HG03139 (cell line): Measurements from ENCODE around the gene ADGRE2.
"Not testable (repeated sequence)": the region's sequence is repeated elsewhere in the genome, so short reads cannot be mapped to it uniquely, and the experiment has no call there.

Experiments
- ATAC-seq: cut with Tn5 transposase; IDR thresholded peaks from one replicate; pipeline ENCODE4 v1.9.1; 2021; ENCODE audit not compliant: unreplicated experiment

Gene ADGRE2

DNA sequence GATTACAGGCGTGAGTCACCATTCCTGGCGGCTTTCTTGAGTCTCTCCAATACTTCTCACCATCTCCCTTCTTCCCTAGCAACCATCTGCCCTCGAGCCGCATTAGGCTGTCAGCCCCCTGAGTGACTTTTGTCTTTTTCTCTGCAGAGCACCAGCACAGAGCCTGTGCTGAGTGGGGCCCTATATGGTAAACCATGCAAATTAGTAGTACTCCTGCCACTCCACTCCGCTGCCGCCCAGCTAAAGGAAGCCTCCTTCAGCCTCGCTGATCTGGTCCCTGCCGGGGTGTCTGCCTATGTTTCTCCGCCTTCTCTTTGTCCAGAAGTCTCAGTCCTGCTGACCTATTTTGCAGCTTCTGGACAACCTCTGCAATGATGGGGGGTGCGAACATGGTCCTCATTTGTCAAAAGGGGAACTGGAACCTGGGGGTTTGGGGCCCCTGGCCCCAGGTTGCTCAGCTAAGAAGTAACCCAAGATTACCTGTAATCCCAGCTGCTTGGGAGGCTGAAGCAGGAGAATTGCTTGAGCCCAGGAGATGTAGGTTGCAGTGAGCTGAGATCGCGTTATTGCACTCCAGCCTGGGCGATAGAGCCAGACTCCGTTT lies 2.4 kb upstream of the ADGRE2 start:
- not testable (repeated sequence) for ATAC-seq

DNA sequence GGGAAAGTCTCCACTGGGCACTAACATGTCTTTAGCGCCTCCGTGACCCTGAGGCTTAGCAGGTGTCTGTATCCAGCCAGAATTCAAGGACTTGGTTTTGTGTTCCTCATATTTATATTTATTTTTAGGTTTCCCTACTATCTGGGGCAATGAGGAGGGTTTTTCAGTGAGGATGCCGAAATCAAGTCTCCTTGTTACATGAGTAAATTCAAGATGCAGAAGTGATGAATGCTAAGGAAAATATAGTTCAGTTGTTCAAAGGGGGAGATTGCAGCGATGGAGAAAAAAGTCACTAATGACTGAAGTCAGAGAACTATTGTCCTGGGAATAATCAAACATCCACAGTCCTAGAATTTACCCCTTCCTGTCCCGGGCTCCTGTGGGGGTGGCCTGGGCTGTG lies 791 bp upstream of the ADGRE2 start:
- ATAC-seq: no peak

DNA sequence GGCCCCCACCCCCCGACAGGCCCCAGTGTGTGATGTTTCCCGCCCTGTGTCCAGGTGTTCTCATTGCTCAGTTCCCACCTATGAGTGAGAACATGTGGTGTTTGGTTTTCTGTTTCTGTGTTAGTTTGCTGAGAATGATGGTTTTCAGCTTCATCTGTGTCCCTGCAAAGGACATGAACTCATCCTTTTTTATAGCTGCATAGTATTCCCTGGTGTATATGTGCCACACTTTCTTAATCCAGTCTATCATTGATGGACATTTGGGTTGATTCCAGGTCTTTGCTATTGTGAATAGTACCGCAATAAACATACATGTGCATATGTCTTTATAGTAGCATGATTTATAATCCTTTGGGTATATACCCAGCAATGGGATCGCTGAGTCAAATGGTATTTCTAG lies 715 bp downstream of the ADGRE2 start:
- not testable (repeated sequence) for ATAC-seq

DNA sequence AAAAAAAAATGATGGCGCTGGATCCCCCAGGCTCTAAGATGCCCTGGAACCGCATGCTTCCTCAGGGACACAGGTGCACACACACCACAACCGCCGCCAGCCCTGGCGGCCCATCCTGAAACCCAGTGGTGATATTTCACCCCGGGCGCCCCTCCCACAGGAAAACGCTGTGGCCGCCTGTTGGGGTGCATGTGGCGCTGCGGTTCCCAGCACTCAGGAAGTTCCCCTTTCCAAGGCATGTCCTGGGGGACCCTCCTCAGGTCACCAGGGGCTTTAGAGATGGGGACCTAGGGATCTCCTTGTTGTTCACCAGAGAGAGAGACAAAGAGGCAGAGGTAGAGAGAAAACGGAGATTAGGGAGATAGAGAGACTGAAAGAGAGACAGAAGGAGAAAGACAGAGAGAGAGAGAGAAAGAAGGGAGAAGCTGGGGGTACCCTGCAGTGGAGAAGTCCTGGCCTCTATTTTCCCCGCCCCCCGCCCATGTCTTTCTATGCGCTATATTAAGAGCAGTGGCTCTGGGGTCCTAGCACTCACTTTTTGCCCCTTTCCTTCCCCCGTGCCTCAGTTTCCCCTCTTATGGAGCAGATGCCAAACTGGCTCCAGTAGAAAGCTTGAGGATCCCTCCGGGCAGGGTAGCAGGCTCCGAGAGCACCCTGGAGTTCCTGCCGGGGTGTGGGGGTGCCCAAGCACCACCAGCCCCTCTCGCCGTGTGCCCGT lies 2.3 kb downstream of the ADGRE2 start:
- ATAC-seq: no peak

DNA sequence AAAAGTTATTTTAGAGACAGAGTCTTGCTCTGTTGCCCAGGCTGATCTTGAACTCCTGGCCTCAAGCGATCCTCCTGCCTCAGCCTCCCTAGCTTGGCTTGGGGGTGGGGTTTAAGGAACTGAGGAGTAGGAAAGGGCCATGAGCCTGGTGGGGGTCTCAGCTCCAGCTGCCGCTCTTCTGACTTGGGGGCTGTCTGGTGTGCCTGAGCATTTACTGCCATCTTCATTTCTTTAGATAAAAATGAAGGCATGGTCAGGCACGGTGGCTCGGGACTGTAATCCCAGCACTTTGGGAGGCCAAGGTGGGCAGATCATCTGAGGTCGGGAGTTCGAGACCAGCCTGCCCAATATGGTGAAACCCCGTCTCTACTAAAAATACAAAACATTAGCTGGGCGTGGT lies 3.0 kb downstream of the ADGRE2 start:
- ATAC-seq: not testable (repeated sequence)

DNA sequence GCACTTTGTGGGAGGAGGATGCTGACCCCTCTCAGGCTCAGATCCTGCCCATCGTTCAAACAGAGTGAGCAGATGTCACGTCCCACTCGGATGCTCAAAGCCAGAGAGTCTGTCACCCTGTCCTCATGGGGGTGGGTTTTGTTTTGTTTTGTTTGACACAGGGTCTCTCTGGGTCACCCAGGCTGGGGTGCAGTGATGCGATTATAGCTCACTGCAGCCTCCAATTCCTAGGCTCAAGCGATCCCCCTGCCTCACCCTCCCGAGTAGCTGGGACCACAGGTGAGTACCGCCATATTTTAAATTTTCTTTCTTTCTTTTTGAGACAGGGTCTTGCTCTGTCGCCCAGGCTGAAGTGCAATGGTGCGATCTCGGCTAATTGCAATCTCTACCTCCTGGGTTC lies 4.0 kb downstream of the ADGRE2 start:
- no peak for ATAC-seq

DNA sequence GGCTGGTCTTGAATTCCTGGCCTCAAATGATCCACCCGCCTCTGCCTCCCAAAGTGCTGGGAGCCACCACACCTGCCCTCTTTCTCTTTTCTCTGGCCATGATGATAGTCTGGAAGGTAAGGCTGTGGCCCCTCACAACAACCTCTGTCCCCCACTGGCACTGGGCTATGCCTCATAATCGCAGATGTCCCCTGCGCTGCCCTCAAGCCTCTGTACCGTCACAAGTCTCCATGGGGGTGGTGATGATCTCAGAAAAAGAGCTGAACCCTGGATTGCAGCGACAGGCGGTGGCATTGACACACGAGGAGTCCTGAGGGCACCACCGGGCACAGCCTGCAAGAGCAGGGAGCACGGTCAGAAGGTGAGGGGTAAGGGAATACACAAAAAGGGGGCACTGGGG lies 4.6 kb downstream of the ADGRE2 start:
- not testable (repeated sequence) for ATAC-seq

DNA sequence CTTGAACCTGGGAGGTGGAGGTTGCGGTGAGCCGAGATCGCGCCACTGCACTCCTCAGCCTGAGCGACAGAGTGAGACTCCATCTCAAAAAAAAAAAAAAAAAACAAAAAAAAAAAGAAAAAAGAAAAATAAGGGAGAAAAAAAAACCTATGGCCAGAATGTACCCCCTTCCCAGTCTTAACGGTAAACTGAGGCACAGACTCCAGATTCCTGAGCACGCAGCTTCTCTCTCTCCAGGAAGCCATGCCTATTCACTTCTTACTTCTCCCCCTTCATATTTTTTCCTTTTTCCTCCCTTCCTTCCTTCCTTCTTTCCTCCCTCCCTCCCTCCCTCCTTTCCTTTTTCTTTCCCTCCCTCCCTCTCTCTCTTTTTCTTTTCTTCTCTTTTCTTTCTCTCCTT lies 5.4 kb downstream of the ADGRE2 start:
- no peak for ATAC-seq

DNA sequence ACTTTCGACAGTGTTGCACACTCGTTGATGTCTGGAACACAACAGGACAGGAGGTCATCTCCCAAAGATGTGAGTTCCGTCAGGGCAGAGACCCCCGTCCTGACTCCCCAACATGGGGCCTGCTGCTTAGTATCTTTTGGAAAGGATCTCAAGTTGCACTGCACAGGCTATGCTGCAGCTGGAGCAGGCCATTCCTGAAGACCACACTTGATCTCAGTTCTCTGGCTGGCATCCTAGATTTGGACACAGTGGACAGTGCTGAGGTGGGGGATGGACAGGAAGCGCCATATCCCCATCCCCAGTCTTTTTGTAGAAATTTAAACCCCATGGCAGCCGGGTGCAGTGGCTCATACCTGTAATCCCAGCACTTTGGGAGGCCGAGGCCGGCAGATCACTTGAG lies 5.9 kb downstream of the ADGRE2 start:
- ATAC-seq: no peak

DNA sequence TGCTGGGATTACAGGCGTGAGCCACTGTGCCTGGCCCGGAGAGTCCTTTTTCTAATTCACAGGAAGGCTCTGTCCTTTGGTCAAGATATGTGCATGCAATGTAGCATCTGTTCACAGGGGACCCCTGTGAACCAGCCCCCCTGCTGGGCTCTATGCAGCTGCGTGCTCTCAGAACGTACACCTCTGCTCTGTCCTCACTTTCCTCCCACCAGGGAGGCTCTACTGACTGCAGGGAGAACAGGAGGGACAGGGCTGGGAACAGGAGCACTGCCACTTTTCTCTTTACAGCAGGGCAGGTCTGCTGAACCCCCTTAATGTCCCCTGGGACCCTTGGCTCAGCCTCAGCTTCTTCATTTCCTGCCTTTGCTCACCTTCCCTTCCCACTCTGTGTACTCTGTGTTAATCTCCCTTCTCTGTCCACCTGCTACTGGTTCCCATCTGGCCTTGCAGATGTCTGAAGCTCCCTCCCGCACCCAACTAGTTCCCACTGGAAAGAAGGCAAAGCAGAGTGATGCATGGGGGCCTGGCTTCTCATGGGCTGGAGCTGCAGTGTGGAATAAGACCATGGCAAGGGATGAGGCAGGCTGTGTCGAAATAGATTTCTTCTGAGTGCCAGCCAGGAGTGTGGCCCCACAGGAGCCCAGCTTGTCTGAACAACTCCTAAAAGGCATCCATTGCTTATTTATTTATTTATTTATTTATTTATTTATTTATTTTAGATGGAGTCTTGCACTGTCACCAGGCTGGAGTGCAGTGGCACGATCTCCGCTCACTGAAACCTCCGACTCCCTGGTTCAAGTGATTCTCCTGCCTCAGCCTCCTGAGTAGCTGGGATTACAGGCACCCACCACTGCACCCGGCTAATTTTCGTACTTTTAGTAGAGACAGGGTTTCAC lies 7.2 kb downstream of the ADGRE2 start:
- no peak for ATAC-seq

DNA sequence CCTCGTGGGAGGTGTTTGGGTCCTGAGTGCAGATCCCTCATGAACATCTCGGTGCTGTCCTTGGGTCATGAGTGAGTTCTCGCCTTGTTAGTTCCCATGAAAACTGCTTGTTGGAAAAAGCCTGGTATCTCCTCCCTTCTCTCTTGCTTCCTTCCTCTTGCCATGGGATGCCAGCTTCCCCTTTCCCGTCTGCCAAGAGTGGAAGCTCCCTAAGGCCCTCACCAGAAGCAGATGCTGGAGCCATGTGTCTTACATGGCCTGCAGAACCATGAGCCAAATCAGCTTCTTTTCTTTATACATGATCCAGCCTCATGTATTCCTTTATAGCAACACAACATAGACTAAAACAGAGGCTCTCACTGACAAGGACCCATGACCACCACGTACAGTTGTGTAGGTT lies 8.2 kb downstream of the ADGRE2 start:
- no peak for ATAC-seq

DNA sequence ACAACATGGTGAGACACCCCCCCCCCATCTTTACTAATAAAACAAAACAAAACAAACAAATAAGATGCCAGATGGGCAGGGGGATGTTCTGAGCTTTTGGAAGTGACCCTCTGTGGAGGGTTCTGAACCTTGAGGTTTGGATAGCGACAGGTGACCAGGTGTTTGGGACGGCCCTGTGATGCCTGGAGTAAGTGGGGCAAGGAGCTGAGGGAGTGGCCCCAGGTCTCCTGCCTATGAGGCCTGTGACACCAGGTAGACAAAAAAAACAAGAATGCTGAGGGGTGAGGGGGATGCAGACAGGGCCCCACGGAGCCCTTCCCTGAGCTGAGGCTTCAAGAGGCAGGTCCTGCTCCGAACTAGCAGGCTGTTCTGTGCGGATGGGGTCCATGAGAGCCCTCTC lies 9.2 kb downstream of the ADGRE2 start:
- ATAC-seq: no peak

DNA sequence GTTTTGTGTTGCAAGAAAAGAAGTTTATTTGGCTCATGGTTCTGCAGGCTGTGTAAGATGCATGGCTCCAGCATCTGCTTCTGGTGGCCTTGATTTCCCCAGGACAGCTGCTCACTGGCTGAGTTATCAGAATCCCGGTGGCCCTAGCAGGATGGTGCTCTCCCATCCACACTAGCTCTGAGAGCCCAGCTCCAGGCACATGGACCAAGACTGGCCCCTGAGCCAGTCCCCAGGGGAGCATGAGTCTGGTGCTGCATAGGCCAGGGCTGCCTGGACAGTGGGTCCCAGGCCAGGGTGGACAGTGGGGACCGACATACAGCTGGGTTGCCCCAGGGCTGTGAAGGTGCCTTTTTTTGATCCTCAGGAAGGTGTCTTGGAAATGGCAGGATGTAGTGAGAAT lies 10.4 kb downstream of the ADGRE2 start:
- ATAC-seq: no peak

DNA sequence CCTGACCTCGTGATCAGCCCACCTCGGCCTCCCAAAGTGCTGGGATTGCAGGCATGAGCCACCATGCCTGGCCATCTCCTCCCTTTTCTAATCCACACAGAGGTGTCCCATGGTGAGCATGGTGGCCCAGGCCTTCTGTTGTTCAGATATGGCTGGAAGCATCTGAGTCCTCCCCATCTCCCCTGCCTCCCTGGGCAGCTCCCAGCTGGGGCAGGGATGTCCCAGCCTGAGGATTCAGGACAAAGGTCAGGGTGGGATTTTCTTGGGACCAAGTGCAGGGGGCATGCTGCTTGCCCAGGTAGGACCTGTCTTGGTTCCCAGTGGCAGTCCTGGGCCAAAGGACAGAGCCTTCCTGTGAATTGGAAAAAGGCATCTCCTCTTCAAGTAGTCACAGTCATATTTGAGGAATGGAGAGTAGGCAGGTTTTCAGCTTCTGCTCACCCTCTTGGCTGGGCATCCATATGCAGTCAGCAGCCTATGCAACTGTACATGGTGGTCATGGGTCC lies 10.8 kb downstream of the ADGRE2 start:
- ATAC-seq: no peak

DNA sequence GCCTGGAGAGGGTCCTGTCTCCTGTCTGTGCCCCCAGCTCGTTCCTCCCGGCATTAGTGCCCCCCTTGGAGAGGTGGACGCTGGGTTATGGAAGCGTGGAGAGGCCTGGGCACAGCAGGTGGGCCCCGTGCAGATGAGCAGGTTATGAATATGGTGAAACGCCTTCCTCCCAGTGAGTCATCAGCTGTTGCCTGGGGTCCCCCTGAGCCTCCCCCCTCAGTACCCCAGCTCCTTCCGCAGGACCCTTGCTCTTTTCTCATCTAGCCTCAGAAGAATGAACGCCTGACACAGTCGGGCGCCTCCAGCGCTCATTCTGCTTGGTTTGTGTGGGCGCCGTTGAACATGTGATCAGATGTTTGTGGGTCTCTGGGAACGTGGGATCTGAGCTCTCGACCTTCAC lies 12.5 kb downstream of the ADGRE2 start:
- not testable (repeated sequence) for ATAC-seq

DNA sequence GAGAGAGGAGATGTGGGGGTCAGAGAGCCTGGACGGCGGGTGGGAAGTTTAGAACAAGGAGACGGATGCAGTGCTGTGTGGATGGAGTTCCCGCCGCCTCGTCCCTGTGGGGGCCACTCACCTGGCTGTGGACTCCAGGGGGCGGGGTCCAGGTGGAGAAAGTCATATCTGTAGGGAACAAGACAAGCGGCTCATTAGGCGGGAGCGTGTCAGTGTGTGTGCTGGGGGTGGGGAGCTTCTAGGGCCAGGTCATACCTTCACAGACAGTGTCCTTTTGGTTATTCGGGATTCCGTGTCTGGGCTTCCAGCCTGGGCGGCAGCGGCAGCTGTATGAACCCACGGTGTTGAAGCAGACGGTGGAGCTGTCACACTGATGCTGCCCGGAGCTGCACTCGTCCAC lies 13.0 kb downstream of the ADGRE2 start:
- not testable (repeated sequence) for ATAC-seq

DNA sequence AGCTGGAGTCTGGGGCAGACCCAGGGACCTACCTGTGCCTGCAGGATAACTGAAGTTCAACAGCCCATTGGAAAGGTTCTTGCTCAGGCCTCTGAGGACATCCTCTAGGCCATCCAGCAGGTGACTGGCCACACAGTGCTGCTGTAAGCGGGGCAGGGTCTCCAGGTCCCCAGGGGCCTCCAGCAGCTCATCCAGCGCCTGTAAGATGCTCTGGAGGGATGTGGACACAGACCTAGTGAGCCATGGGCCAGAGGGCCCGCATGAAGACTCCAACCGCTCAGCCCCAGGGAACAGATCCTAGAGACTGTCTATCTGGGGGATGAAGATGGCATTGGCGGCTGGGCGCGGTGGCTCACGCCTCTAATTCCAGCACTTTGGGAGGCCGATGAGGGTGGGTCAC lies 14.0 kb downstream of the ADGRE2 start:
- ATAC-seq: no peak

DNA sequence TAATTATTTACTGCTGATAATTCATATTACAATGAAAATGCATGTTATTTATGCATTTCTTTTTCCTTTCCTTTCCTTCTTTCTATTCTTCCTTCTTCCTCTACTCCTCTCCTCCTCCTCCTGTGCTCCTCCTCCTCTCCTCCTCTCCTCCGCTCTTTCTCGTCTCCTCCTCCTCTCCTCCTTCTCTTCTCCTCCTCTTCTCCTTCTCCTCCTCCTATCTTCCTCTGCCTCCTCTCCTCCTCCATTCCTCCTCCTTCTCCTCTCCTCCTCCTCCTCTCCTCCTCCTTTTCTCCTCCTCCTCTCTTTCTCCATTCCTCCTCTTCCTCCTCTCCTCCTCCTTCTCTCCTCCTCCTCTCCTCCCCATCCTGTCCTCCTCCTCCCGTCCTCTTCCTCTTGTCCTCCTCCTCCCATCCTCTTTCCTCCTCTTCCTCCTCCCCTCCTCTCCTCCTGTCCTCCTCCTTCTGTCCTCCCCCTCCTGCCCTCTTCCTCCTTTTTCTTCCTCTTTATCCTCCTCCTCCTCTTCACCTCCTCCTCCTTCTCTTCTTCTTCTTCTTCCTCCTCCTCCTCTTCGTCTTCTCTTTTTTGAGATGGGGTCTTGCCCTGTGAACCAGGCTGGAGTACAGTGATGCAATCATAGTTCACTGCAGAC lies 14.7 kb downstream of the ADGRE2 start:
- no peak for ATAC-seq

DNA sequence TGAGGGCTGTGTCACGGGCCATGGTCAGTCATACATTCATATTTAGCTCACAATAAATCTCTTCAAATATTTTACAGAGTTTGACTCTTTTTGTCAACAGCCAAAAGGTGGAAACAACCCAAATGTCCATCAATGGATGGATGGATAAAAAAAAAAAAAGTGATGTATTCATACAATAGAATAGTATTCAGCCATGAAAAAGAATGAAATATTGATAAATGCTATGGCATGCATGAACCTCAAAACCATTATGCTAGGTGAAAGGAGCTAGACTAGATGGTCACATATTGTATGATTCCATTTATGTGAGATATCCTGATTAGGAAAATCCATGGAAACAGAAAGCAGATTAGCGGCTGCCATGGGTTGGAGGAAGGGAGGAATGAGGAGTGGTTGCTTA lies 16.2 kb downstream of the ADGRE2 start:
- no peak for ATAC-seq

DNA sequence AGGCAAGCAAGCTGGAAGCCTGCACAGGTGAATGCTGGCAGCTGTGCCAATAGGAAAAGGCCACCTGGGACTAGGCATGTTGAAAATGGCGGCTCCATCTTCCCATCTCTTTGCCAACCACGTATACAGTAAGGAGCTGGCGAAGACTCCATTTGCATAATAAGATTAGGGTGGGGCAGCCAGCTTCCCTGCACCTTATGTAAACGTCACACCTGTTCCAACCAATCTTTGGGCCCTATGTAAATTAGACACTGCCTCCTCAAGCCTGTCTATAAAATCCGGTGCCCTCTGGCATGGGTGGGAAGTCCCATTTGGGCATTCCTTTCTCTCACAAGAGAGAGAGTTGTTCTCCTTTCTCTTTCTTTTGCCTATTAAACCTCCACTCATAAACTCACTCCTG lies 16.8 kb downstream of the ADGRE2 start:
- no peak for ATAC-seq

DNA sequence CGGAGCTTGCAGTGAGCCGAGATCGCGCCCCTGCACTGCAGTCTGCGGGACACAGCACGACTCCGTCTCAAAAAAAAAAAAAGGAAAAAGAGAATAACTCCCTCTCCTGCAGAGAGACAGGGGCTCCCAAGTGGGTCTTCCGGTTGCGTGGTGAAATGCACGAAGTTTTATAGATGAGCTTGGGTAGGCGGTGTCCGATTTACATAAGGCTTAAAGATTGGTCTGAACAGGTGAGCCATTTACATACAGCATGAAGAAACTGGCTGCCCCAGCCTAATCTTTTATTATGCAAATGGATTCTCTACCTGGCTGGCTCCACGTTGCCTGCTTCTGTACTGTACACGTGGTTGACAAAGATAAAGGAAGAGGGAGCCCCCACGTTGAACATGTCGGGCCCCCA lies 19.5 kb downstream of the ADGRE2 start:
- ATAC-seq: no peak
